Jurkat, Clone E6-1 (cell line): ENCODE data around the gene RPIA.

Source experiments
- DNase-seq: peaks from one replicate; pipeline ENCODE4 v3.0.0-alpha.2; 2011; ENCODE audit warnings: low read depth, low spot score
- H3K4me3 ChIP-seq: 2 replicates; pipeline ENCODE4 v1.5.1; 2011; ENCODE audit warnings: mild to moderate bottlenecking, low read length, control low read depth, moderate library complexity

The RPIA gene

DNA sequence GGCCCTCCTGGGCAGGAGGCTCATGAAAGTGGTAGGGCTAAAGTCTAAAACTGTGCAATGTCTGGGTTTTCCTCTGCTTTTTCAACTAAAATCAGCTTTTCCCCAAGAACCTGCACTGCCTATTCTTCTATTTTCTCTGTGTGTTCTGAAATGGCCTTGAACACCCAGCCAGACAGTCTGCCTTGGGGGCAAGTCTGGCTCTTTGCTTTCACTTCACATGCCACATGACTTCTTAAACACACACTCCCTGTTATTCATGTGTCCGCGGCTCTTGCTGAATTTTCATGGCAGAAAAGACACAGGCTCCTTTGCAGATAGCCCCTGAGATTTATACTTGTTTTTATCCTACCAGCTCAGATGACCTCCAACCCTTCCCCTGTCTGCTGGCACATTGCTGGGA, 10.6 kb upstream of the RPIA start:
- no peak for DNase-seq
- H3K4me3 ChIP-seq = no peak overlapping the region

DNA sequence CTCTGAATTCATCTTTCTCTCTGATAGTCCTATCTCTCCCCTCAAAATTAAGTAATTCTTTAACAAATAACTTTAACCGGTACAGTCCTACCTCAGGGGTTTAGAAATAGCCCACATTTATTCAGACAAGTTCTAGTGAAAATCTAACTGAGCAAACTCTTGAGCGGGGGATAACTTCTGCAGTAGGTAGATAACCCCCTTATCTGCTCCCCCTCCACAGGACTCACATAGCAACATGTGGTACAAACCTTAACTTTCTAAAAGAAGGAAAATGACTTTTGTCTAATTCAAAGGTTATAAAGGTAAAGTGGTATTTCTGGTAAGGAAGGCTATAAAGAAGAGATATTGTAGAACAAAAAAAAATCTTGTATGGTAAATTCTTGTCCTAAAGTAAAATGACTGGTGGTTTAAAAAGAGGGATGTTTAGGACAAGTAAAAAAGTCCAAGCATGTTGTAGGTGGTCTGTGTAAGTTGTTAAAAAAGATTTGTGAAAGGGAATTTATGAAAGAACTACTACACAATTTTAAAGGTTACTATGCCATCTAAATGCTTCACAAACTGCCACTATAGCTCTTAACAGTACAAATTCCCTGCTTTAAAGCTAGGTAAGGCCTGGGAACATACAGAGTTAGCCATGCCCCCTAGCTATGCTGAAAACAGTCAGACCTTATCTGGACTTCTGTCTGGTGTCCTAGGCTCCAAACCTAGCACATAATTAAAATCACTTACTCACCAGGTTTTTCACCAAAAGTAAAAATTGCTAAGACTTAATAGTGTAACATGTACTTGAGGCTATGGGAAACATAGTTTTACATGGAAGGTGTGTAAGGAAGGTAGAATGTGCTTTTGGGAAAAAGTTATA, 8.1 kb upstream of the RPIA start:
- DNase-seq = no peak
- H3K4me3 ChIP-seq = no peak overlapping the region

DNA sequence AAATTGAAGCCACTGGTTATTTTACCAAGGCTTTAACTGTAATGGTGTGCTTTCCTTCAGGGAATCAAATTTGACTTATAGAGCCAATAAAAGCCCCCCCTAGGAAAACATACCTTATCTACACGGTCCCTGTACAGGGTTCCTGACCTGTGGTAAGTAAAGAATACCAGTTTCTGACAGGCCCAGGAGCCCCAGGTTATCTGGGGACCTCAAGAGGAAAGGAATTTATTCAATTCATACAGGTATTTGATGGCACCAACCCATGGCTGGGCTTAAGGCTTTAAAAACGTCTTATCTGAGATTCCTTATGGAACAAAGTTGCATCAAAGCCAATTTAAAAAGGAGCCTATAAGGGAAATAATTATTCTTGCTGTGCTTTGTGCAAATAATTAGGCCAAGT, 7.0 kb upstream of the RPIA start:
- no peak for DNase-seq
- no peak overlapping the region for H3K4me3 ChIP-seq

DNA sequence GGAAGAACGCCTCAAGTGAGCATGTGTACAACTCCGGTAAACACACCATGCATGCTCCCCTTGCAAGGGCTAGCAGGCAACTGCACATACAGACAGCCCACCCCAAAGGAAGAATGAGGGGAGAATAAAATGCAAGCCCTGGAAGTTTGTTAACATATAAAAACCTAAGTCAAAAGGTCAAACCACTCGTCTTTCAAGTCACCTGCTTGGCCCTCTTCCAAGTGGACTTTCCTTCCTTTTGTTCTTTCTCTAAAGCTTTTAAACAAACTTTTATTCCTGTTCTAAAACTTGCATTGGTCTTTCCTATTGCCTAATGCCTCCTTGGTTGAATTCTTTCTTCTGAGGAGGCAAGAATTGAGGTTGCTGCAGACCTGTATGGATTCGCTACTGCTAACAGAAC, 5.2 kb upstream of the RPIA start:
- H3K4me3 ChIP-seq = no peak overlapping the region
- no peak for DNase-seq

DNA sequence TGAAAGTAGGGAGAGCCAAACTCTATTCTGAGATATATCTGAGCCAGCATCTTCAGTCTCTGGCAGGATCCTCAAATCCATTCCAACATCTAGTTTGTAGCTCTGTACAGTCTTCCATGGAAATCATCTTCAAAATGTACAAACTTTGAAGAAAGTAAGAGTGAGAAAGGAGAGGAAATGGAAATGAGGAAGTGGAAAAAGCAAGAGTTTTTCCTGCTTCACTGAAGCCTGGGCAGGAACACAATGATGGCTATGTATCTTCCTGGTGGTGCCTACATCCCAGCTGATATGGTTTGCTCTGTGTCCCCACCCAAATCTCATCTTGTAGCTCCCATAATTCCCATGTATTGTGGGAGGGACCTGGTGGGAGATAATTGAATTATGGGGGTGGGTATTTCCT, 4.1 kb upstream of the RPIA start:
- no peak overlapping the region for H3K4me3 ChIP-seq
- no peak for DNase-seq

DNA sequence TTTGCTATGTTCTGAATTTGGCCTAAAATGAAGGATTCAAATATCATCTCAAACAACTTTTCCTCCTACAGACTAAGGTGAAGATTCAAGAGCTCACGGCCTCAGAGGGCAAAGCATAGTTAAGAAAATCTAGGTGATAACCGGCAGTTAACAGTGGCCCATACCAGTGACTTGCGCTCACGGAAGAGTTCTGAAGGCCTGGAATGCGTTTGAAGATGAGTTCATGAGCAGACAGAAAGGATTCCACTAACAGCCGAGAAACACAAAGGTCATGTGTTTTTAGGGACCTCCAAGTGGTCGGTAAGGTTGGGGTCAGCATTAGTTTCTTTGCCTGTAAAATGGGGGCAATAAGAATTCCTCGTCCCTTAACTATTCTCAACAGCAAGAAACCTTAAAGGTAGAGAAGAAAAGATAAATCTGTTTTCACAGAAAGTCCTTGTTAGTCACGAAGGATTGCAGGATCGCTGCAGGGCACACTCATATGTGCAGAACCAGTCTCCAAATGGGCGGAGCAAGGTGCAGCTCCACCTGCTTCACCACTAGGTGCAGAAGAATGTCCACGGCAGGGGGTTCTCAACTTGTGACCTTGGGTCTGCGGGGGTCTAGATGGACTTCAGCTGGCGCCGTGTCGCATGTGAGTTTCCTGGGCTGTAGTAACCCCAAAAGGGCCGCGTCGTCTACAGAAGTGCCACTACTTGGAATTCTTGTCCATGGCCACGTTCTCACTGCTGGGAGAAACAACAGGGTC, 708 bp upstream of the RPIA start:
- peak; percentile 19 for DNase-seq

DNA sequence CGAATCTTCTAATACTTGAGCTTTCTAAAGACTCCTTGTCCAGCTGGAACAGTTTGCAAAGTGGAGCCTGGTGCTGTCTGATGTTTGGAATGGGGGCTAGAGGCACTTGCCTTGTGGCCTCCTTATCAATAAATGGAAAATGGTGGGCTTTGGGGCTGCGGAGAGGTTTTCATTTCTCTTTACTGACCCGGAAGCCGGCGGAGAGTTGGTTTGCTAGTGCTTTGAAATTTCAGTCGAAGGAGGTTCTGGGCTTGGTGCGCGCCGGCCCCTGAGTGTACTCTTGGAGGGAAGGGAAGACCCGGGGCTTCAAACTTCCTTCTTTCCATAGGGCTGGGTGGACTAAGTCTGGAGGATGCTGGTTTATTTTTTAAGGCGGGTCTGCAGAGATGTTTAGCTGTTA, 714 bp downstream of the RPIA start:
- peak overlapping the region; percentile 86 for H3K4me3 ChIP-seq
- DNase-seq = peak; percentile 23

More for the DNA sequence above, 708 bp upstream of the RPIA start:
- H3K4me3 ChIP-seq = peak overlapping the region; percentile 86

DNA sequence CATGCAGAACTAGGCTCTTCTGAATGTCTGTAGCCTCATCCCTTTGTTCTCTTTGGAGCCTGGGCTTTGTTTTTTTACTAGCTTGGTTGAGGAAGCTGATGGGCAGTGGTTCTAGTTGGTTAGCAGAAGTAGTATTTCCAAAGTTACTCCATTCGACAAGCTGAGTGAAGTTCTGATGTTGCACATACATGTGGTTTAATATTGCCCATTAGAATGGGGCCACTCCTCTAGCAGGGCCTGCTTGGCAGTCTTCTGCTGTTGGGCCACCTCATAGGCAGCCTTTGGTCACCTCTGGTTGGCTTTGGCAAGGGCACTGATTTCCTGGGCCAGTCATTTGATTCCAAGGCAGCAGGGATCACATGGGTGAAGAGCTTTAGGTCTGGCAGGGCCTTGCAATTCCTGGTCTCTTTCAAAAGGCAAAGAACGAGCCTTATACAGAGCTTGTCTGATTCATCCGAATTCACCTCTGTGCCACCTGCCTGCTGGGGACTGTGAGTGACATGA, 2.5 kb downstream of the RPIA start:
- no peak overlapping the region for H3K4me3 ChIP-seq
- no peak for DNase-seq

DNA sequence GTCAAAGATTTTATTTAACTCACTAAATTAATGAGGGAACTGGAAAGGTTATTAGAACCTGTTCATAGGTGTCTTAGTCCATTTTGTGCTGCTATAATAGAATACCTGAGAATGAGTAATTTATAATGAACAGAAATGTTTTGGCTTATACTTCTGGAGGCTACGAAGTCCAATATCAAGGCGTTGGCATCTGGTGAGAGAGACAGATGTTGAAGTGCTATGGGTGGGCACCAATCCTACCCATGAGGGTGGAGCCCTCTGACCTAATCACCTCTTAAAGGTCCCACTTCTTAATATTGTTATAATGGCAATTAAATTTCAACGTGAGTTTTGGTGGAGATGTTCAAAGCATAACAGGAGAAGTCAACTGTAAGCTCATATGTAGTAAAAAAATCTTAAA, 5.1 kb downstream of the RPIA start:
- no peak overlapping the region for H3K4me3 ChIP-seq
- no peak for DNase-seq

DNA sequence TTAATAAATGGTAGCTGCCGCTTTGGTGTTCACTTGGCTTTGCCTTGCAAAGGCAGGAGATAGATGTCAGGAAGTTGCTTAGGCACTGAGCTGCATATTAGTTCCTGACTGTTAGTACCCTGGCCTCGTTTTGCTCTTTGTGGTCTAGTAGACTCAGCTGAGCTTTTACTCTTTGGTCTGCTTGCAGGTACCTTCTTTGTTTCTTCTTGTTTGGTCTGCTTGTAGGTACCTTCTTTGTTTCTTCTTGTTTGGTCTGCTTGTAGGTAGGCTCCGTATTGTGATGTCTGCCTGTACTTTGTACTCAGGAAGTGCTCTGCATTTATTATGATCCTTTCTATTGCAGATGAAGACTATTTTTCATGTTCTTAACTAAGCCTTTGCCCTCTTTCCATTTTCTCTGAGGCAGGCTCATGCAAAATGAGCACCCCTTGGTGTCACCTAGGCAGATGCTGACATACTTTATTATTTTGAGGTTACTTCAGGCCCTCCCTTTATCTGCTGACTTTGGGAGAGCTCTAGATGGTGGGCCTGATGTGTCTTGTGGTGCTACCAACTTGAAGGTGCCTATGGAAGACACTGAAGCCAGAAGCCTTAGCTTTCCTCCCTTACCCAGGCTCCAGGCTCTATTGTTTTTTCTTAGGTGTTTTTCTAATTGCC, 6.0 kb downstream of the RPIA start:
- peak; percentile 77 for DNase-seq
- H3K4me3 ChIP-seq = peak overlapping the region; percentile 29

DNA sequence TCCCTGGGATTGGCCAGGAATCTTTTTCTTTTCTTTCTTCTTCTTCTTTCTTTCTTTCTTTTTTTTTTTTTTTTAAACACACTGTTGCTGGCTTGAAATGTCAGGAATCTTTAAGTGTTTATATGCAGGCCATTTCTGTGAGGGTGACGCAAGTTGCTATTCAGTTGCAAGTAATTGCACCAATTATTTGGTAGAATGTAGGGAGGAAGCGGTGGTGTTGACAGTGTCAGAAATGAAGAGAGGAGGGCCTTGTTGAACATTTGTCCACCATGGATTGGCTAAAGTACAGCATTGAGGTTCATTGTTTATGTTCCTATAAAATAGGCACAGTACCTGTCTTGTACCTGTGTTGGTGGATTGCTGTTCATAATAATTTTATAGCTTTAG, 6.5 kb downstream of the RPIA start:
- DNase-seq = no peak
- no peak overlapping the region for H3K4me3 ChIP-seq

DNA sequence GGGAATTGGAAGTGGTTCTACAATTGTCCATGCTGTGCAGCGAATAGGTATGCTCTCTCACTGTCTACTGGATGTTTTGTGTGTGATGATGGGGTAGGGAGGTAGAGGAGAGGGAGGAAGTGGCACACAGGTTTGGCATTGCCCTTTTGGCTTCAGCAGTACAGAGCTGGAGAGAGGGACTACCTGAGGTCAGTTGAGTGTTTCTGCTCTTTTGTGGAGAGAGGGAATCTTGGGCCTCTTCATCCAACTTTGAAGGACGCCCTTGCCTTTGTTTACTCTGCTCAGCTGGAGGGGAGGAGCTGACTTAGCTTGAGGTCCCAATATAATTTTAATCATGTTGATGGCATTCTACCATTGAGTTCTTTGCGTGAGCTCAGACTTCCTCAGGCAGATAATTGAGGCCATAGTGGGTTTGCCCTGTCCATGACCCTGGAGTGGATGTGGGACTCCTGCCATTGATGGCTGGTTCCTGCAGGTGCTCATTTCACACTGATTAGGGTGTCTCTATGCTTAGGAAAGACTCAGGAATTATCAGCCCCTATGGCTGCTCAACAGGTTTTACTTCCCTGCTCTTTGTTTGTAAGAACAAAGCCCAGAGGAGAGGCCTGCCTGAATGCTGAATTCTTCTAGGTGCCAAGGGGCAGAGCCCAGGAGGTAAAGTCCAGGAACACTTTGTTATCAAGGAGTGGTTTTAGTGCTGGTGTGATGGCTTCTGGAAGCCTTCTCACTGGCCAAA, 7.2 kb downstream of the RPIA start:
- no peak for DNase-seq
- H3K4me3 ChIP-seq = no peak overlapping the region

DNA sequence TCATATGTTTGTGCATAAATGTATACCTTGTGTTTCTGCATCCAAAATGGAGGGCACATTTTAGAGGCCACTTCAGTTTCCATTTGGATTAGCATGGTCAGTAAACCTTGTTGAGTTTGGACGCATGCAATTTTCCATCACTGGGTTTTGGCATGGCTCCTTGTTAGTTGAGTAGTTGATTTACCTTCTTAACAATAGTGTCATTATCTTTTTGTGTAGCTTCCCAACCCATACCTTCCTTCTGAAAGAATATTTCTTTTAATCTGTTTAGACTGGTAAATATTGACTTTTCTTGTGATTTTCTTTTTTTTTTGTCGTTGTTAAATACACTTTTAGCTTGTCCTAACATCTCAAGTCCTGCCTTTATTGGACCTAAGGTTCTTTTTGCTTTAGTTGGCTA, 15.5 kb downstream of the RPIA start:
- no peak for DNase-seq
- no peak overlapping the region for H3K4me3 ChIP-seq

DNA sequence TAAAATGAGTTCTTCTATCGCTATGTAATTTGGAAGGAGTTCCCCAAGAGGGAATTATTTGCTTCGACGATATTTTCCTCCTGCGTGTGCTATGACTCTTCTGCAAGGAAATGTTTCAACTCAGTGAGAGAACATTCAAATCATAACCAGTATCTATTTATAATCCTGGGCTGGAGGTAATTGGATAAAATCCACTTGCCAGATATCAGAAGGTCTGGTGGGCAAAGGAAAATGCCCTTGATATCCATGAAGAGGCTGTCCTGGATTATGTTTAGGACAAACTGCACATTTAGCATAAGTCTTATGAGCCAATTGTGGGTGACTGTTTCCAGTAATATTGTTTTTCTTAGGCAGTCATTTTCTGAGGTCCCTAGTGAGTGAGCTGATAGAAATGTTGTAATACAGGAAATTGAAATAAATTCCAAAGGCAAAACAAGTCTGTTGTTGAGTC, 17.7 kb downstream of the RPIA start:
- H3K4me3 ChIP-seq = no peak overlapping the region
- no peak for DNase-seq

DNA sequence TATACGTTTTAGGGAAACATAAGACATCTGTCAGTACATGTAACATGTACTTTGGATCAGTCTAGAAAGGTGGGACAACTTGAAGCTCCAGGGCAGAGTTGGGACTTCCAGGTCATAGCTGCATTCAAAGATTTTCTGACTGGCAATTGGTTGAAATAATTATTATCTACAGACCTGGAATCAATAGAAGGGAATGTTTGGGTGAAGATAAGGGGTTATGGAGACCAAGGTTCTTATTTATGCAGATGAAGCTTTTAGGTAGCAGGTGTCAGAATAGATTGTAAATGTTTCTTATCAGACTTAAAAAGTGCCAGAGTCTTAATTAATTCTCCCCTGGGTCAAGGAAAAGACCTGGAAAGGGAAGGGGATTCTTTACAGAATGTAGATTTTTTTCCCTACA, 19.8 kb downstream of the RPIA start:
- DNase-seq = no peak
- H3K4me3 ChIP-seq = no peak overlapping the region

DNA sequence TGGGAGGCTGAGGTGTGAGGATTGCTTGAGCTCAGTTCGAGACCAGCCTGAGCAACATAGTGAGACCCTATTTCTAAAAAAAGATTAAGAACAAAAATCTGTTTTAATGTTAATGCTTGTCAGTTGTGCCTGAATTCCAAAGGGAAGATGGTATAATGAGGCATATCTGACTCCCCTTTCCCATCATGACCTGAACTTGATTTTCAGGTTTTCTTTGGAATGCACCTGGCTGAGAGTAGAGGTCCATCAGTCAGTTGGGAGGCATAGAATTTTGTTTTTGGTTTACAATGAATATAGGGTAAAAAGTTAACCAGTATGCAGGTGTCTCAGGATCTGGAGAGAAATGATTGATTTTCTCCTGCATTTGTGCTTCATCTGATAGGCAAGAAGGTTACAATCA, 20.4 kb downstream of the RPIA start:
- DNase-seq = no peak
- H3K4me3 ChIP-seq = no peak overlapping the region

DNA sequence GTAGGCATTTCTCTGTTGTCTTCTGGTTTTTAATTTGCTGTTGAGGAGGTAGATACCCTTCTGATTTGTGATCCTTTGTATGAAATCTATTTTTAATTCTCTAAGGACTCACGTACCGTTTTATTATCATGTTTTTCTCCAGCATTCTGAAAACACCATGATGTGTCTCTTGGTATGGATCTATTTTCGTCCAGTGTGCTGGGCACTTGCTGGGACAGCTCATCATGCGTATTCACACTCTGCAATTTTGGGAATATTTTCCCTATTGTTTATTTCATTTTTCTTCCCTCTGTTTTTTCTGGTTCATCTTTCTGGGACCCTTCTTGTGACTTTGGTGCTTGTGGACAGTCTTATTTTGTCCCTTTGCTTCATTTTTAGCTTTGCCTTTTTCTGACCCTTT, 21.9 kb downstream of the RPIA start:
- H3K4me3 ChIP-seq = no peak overlapping the region
- no peak for DNase-seq

DNA sequence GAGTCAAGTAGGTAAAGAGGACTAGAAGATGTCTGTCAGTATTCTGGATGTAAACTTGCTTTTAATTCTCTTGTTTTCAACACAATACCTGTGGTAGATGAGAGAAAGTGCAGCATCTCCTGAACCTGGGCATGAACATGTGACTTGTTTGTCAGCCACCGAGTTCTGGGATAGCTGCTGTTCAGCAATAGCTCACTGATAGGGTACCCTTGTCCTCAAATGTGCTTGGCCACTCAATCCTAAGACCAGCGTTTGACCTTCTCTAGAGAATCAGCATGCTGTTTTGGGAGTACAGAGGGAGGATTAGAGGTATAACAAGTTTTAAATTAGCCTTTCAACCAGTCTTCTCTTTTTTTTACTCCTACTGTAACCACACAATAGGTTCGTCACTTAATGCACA, 23.2 kb downstream of the RPIA start:
- no peak for DNase-seq
- H3K4me3 ChIP-seq = no peak overlapping the region

DNA sequence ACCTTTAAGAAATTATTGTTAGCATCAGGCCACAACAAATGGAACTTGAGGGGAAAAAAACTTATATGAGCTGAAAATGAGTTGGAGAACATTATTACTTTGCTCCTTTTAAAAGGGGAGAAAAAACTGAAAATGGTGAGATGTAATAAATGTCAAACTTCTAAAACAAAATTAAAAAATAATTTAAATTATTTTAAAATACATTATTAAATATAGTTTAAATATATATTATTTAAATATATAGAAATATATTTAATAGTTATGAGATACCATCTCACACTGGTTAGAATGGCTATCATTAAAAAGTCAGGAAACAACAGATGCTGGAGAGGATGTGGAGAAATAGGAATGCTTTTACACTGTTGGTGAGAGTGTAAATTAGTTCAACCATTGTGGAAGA, 28.9 kb downstream of the RPIA start:
- DNase-seq = no peak
- no peak overlapping the region for H3K4me3 ChIP-seq
